Frontal cortex (tissue), 4 donors: ENCODE results near the gene SLC39A10. TPM values are rescaled to one million over a fixed set of nuclear protein-coding genes. Genes with fewer than 3 reads are reported as not detected.

Experiments
- DNase-seq, 2 donors: peaks; one replicate each; pipeline ENCODE4 v3.0.0; 2012; ENCODE audit warnings: low spot score in 2 of 2
- FAIRE-seq: peaks from 2 replicates; lab custom pipeline; 2012; peaks lifted over from hg19 to GRCh38; lab: Jason Lieb, UNC
- total RNA-seq: library from RNA; depleted of rRNA; stranded (reverse); fragments of >200 nt; gene quantifications from one replicate; pipeline ENCODE4 v1.2.3, GENCODE V29; 2014
- donor health status: control.
- donor health status: control.
- donor health status: control.

Gene SLC39A10
- total RNA-seq, 1 donor from 2014 or later: 172 TPM

DNA sequence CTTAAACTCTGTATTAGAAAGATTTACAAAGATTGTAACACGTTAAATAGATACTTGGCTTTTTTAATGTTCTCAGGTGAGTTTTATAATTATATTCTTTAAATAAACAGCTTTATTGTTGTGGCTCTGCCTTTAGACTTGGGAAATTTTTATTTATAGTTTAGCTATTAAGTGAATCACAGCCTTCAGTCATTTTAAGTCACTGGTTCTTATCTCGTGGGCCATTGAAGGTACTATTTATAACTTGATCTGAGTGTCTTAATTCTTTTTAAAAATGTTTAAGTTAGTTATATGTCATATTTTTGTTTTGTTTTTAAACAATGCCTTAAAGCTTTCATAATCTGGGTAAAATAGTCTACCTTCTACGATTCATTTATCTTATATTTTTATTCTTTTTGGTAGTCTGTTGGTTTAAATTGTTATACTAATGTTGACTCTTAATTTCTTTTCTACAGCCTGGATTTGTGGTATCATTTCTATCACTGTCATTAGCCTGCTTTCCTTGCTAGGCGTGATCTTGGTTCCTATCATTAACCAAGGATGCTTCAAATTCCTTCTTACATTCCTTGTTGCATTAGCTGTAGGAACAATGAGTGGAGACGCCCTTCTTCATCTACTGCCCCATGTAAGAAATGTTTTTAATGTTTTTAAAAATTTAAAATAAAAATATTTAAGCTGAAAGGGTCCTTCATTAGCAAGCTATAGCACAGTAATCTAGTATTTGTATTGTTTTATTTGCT, 49.3 kb downstream of the SLC39A10 start:
- DNase-seq (no peak), FAIRE-seq (no peak)

DNA sequence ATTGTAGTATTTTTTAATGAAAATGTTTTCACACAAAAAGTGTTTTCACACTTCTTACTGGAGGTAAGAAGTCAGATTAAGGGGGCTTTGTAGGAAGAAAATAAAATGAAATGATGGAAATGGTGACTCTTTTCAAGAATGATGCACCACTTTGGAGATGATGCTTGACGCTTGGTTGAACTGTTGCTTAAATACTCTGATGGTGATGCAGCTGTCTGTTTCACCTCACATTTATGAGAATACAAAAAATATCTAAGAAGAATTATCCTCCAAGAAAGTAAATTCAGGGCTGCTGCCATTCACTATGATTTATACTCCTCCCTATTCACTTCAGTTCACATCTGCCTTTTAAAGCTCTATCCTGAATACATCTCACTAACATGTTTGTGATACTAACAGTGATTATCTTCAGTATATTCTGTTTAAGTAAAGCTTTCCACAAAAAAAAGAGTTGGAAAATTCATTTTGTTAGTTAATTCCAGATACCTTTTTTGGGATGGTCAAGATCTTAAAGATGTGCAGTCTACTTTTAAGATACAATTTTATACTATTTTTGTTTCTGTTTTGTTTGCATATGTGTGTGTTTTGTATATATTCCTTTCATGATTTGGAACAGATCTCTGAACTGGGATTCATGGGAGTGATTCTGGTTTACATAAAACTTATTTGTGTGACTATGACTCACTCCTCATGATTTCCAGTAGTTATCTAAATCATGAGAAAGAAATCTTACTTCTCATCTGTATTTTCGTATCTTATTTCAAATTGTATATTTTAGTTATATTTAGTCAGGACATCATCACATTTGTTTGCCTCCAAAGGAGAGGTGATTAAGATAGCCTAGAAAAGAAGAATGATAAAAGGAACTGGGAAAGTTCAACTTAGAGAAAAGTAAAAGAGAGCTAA, 53.1 kb downstream of the SLC39A10 start:
- DNase-seq (no peak), FAIRE-seq (no peak)

DNA sequence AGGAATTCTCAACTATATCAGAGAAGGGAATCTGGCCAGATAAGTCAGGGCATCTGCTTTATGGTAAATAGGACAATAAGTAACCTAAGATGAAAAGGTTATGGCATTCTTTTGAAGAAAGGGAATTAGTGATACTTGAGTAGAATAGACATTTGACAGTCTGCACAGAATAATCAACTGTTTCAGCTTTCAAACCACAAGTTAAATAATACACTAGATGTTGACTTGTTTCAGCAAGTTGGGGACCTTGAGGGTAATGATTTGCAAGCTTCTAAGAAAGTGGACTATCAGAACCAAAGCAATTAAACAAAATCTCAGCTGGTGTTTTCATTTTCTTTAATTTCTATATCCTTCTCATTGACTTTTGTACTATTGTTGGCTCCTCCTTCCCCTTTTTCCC, 54.5 kb downstream of the SLC39A10 start:
- DNase-seq: no peak
- no peak for FAIRE-seq

DNA sequence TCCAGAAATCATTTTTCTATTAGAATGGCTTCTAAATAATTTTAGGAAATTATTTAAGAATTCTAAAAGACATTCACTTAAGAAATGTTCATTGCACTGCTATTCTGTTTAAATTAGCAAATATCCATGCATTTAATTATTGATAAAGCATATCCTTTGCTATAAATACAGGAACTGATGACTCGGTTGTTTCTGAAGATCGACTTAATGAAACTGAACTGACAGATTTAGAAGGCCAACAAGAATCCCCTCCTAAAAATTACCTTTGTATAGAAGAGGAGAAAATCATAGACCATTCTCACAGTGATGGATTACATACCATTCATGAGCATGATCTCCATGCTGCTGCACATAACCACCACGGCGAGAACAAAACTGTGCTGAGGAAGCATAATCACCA, 59.4 kb downstream of the SLC39A10 start:
- FAIRE-seq (no peak), DNase-seq (no peak)

DNA sequence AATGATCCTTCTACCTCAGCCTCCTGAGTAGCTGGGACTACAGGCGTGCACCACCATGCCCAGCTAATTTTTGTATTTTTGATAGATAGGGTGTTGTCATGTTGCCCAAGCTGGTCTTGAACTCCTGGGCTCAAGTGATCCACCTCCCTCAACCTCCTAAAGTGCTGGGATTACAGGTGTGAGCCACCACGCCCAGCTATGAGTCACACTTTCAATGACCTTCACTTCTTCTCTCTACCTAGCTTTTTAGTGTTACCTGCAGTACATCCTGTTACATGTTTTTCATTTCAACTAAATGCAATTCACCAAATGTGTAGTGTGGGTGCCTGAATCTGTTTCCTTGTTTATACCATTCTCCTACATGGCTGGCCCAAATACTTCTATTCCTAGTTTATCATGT, 64.0 kb downstream of the SLC39A10 start:
- DNase-seq (no peak), FAIRE-seq (no peak)

DNA sequence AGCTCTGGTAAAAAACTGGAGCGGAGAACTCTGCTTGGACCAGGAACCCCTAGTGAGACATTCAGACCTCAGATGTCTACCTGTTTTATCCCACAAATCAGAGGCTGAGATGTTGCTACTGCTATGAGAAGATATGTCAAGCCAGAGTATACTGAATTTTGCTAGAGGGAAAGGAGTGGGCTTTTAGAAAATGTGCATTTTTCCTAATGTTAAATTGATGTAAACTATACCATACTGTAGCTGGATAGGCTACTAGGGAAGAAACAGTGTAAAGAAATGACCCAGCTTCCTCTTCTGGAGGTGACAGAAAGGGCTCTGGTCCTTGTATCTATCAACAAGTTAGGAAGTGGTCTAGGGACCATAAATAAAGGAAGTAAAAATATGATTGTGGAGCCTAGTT, 65.0 kb downstream of the SLC39A10 start:
- no peak for FAIRE-seq
- no peak for DNase-seq

DNA sequence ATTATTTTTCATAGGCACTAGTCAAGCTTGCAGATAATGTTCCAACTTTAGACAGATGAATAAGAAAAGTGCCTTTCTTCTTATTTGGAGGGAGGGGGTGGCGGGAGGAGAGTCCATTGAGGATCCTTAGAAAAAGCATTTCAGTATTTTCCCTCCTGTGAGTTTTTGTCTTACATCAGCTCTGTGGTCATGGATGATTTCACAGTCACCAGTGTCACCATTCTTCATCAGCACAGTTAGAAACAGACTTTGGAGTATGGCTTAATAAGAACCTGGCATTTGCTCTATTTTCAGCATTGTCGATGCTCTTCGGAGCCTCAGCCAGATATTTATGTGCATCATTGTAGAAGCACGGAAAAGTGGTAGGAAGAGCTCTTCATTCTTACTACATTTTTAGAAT, 70.1 kb downstream of the SLC39A10 start:
- no peak for DNase-seq
- FAIRE-seq: no peak

DNA sequence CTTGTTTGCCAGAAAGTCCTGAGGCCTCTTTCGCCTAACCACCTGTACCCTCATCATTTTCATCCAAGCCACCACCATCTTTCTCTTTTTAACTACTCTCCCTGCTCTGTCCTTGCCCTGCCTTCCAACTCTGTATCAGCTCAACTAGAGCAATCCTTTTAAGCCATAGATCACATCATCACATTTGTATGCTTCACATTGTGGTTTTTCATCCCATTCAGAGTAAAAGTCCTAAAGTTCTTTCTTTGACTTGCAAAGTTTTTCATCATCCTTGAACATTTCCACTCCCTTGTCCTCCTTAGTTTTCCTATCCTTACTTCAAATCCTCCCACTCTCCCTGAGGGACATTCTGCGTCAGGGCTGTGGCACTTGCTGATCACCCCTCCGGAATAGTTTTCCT, 73.9 kb downstream of the SLC39A10 start:
- DNase-seq (no peak), FAIRE-seq (no peak)

DNA sequence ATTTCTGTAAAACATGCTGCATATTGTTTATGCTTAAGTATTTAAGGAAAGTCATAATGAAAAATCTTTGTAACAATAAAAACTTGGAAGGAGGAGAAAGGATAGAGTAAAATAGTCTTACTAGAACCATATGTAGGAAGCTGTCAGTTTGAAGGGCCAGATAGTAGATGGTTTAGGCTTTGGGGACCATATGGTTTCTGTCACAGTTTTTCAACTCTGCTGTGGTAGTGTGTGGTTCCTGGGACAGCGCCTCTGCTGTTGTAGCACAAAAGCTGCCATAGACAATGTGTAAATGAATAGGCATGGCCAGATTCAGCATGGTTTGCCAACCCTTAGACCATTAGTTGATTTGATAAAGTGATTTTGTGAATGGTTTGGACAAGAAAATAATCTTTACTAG, 75.5 kb downstream of the SLC39A10 start:
- no peak for FAIRE-seq
- no peak for DNase-seq

DNA sequence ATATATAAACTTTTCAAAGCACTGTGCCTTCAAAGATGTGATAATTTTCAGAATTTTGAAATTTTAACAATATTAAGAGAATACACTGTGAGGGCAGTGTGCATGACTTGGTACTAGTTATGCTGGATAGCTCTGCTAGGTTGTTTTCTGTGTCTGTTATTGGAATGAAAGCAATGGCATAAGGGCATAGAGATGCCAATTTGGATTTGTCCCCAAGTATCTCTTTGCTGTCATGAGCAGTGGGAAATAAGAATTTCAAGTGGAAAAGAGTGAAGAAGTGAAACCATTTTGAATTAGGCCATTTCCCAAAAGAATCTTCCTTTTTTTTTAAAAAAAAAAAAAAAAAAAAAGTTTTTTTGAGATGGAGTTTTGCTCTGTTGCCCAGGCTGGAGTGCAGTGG, 76.8 kb downstream of the SLC39A10 start:
- DNase-seq (no peak), FAIRE-seq (no peak)

DNA sequence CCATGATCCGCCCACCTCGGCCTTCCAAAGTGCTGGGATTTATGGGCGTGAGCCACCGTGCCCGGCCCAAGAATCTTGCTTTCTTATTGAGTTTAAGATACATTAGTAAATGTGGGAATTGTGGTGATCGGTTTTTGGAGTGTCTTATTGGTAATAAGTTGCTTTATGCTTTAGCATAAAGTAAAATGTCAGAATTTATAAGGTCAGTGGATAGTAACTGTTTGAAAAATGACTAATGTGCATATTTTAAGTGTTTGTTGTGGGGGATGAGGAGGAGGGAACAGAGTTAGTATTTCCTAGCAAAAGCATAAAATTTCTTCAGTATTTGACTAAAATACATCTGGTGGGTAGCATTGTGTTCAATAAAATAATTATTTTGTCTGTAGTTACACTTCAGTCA, 77.4 kb downstream of the SLC39A10 start:
- no peak for DNase-seq
- no peak for FAIRE-seq

DNA sequence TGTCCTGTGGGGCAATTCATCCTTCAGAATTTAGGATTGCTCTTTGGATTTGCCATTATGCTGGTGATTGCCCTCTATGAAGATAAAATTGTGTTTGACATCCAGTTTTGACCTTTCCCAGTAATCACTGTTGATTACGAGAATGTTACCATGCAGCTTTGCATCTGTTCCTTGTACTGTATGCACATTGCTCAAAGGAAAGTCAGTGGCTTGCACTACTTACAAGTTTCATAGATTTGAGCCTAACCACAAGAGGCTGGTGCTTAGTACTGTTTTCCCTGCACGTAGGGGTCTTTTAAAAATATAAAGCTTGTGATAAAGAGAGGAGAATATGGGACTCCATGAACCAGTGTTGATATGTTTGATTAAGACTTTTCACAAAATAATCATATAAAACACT, 77.9 kb downstream of the SLC39A10 start:
- FAIRE-seq (no peak), DNase-seq (no peak)

DNA sequence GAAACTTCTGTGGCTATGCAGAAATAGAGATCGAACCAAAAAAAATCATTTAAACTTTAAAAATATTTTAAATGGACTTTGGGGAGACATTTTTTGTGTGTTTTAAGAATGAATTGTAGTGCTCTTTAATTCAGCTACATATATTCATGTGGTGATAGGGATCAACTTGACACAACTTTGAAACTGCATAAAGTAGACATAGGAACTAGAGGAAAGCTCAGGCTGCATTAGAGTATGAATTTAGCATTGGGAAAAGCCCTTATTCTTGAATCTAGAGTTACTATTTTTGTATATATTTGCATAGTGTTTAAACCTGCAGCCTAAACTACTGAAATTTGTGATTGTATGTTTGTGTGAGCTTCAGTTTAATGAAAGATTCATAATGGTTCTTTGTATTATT, 78.3 kb downstream of the SLC39A10 start:
- no peak for FAIRE-seq
- no peak for DNase-seq

DNA sequence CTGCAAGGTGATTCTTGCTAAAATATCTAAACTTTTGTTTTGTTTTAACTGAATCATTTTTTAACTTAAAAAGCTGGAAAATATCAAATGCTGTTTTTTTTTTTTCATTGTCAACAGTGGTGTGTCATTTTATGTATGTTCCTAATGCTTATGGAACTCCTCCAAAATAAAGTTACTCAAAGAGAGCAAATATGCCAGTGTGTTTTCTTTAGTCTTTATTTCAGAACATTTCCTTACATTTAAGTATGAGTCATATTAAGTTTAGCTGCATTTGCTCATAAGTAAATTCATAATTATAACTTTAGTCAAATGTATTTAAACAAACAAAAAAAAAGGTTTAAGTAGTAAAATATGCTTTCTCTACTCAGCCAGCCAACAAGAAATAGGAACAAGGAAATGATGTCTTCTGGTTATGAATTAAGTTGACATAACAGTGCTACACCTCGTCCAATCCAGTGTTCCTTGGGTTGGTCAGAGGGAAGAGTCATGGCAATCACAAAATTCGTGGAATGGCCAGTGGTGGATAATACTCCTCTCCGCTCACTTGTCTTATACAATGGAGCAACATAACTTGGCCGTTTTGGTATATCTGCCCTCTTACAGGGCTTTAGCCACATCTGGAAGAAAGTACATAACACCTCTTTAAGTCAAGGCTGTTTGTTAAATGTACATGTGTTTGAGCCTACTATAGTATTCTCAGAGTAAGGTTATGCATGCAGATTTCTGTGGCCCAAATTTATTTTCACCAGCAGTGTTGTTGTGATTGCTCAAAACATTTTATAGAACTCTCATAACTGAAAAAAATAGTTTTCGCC, 80.7 kb downstream of the SLC39A10 start:
- FAIRE-seq: no peak
- DNase-seq: no peak

DNA sequence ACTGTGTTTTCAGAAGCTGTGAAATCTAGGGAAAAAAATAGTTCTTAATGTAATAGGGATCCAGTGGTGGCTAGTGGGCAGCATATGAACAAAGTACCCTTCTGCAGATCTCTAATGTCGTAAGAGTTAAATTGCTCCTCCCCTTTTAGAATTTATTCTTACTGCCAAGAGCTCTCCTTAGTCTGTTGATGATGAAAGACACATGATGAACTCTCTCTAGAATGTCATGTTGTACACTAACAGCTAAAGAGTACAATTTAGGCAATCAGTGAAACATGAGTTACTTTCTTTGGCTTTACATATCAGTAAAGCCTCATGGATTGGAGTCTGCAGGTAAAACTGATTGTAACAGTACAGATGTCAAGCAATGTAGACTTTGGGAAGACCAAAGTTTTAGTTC, 84.2 kb downstream of the SLC39A10 start:
- DNase-seq (no peak), FAIRE-seq (no peak)

DNA sequence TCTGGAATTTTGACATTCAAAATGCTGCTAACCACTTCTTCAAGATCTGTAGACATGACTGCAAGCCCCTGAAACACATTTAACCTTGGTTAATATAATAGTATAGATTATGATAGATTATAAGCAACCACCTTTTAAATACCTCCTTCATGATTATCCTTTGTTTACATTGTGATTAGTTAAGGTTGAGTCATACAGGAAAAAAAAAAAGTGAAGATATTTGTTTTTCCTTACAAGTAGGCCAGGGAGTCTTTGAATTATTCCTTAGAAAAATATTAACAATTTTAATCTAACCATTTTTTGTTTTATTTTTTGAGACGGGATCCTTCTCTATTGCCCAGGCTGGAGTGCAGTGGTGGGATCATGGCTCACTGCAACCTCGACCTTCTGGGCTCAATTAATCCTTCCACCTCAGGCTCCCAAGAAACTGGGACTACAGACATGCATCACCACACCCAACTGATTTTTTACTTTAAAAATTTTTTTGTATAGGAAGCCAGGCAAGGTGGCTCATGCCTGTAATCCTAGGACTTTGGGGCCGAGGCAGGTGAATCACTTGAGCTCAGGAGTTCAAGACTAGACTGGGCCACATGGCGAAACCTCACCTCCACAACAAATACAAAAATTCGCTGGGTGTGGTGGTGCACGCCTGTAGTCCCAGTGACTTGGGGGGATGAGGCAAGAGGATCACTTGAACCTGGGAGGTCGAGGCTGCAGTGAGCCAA, 99.4 kb downstream of the SLC39A10 start:
- DNase-seq (no peak), FAIRE-seq (no peak)

DNA sequence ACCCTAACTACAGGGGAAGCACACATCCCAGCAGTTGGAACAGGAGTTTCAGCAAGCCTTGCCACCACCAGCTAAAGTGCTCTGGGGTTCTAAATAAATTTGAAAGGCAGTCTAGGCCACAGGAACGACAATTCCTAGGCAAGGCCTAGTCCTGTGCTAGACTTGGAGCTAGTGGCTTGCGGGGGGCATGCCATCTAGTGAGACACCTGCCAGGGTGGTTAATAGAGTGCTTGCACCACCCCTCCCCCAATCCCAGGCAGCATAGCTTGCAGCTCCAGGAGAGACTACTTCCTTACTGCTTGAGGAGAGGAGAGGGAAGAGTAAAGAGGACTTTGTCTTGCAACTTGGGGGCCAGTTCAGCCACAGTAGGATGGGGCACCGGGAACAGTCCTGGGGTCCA, 101.8 kb downstream of the SLC39A10 start:
- FAIRE-seq (no peak), DNase-seq (no peak)

DNA sequence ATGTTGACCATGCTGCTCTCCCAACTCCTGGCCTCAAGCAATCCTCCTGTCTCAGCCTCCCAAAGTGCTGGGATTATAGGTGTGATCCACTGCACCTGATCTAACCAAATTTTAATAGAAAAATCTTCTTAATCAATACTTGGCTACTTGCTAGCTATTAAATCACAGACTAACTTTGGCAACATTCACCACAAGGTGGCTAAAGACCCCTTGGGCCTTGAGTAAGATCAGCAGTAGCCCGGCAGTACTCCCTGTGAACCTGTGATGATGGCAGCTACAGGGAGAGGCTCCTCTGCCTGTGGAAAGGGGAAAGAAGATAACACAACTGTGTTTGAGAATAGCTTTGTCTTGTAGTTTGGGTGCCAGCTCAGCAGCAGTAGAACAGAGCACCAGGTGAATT, 102.9 kb downstream of the SLC39A10 start:
- DNase-seq (no peak), FAIRE-seq (no peak)

DNA sequence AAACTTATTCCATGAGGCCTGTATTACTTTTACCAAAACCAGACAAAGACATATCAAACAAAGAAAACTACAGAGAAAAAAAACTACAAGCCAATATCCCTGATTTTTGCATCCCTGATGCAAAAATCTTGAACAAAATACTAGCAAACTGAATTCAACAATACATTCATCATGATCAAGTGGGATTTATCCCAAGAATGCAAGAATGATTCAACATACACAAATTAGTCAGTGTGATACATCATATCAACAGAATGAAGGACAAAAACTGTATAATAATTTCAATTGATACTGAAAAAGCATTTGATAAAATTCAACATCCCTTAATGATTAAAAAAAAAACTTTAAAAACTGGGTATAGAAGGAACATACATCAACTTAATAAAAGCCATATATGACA, 106.8 kb downstream of the SLC39A10 start:
- no peak for FAIRE-seq

DNA sequence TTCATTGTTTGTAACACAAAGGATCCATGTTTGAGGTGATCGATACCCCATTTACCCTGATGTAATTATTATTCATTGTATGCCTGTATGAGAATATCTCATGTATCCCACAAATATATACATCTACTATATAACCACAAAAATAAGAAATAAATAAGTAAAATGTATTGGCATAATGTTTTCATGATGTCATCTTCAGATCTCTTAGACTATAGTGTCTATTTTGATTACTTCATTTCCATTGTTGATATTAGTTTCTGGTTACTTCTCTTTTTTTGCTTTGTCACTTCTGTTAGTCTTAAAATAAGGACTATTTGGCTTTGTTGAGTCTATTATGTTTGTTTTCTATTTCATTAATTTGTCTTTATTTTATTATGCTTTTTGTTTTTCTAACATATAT, 109.7 kb downstream of the SLC39A10 start:
- DNase-seq (no peak), FAIRE-seq (no peak)

More for the DNA sequence above, 106.8 kb downstream of the SLC39A10 start:
- no peak for DNase-seq
